ENCODE measurements around the gene POLR1E.

The POLR1E gene

DNA sequence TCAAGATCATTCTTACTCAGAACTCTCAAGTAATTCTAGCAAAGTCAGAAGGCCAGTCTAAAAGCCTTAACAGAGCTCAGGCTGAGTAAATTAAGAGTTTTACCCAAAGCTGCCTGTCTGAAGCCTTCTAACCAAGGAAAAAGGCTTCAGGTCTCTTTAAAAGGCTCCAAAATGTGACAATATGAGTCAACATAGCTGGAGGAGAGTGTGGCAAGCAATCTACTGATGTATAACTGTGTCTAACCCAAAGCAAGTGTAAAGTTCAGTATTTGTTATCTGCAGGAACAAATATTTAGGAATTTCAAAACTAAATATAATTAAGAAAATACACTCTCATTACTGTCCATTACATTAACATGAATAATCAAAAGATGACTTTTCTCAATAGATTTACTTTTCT, 31.5 kb upstream of the POLR1E start:
- TF ChIP-seq EZH2phosphoT487 (IDR thresholded peaks at IDR 0.05; ENCODE audit: borderline replicate concordance) = no peak
- TF ChIP-seq, protein P1, sequence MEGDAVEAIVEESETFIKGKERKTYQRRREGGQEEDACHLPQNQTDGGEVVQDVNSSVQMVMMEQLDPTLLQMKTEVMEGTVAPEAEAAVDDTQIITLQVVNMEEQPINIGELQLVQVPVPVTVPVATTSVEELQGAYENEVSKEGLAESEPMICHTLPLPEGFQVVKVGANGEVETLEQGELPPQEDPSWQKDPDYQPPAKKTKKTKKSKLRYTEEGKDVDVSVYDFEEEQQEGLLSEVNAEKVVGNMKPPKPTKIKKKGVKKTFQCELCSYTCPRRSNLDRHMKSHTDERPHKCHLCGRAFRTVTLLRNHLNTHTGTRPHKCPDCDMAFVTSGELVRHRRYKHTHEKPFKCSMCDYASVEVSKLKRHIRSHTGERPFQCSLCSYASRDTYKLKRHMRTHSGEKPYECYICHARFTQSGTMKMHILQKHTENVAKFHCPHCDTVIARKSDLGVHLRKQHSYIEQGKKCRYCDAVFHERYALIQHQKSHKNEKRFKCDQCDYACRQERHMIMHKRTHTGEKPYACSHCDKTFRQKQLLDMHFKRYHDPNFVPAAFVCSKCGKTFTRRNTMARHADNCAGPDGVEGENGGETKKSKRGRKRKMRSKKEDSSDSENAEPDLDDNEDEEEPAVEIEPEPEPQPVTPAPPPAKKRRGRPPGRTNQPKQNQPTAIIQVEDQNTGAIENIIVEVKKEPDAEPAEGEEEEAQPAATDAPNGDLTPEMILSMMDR (conservative IDR thresholded peaks at IDR 0.05; ENCODE audit: low read length) = no peak
- no peaks in the 10 kb centered on the region for H3K9me3 ChIP-seq (ENCODE audit: insufficient read depth, low read depth, low read length)
- no peak overlapping the region for H3K4me3 ChIP-seq (ENCODE audit: low read length, poor library complexity, severe bottlenecking)
- H3F3A ChIP-seq (ENCODE audit: low read depth) = no peaks in the 10 kb centered on the region
- H3K9me2 ChIP-seq (replicated peaks; ENCODE audit: low read depth, low read length) = no peaks in the 10 kb centered on the region
- no peak overlapping the region for H3K9ac ChIP-seq (ENCODE audit: low read depth, low read length, poor library complexity, severe bottlenecking)
- H3K36me3 ChIP-seq (ENCODE audit: insufficient read depth, low read length) = peaks cover 10% of the 10 kb centered on the region; the same call in 1 of the 2 replicates
- H3K4me2 ChIP-seq (ENCODE audit: low read depth, low read length, poor library complexity, severe bottlenecking) = peak overlapping the region; percentile 1
- peaks cover 93% of the 10 kb centered on the region for H3K79me2 ChIP-seq (ENCODE audit: insufficient read depth, low read length)
- H4K20me1 ChIP-seq (ENCODE audit: insufficient read depth, low read length, poor library complexity, severe bottlenecking) = peaks cover 49% of the 10 kb centered on the region
- peaks cover 5% of the 10 kb centered on the region for H3K4me1 ChIP-seq (ENCODE audit: insufficient read depth, low read length, poor library complexity, severe bottlenecking)
- no peaks in the 10 kb centered on the region for H3K27me3 ChIP-seq (ENCODE audit: insufficient read depth, low read length, poor library complexity, severe bottlenecking)
- no peak overlapping the region for H2AFZ ChIP-seq (ENCODE audit: low read length)

DNA sequence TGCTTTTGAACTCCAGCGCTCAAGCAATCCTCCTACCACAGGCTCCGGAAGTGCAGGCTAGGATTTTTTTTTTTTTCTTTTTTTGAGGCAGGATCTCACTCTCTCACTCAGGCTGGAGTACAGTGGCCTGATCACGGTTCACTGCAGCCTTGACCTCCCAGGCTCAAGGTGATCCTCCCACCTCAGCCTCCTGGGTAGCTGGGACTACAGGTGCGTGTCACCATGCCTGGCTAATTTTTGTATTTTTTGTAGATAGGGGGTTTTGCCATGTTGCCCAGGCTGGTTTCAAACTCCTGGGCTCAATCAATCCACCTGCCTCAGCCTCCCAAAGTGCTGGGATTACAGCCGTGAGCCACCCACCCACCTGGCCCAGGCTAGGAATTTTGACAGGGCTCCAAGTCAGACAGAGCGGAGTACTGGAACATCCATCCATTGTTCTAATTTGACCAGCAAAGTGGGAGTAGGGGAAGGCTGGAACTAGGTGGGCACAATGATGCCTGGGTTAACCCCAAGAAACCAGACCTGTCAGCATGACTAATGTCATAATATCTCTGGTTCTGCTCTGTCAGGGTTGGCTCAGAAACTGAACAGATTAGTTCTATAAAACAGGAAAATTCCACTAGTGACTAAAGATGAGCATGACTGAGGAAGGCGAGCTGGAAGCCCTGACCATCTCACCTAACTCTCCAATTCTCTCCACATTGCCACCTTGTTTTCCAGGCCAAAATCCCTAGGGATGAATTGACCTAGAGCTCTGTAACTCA, 29.7 kb upstream of the POLR1E start:
- H3K27me3 ChIP-seq (ENCODE audit: insufficient read depth, low read length, poor library complexity, severe bottlenecking) = no peaks in the 10 kb centered on the region
- no peaks in the 10 kb centered on the region for H3K36me3 ChIP-seq (ENCODE audit: insufficient read depth, low read length)
- H3K4me2 ChIP-seq (ENCODE audit: low read depth, low read length, poor library complexity, severe bottlenecking) = peak overlapping the region; percentile 7
- no peaks in the 10 kb centered on the region for H3K9me3 ChIP-seq (ENCODE audit: insufficient read depth, low read depth, low read length)
- H3K79me2 ChIP-seq (ENCODE audit: insufficient read depth, low read length) = peaks cover 95% of the 10 kb centered on the region
- no peak for TF ChIP-seq EZH2phosphoT487 (IDR thresholded peaks at IDR 0.05; ENCODE audit: borderline replicate concordance)
- TF ChIP-seq, protein P1 (conservative IDR thresholded peaks at IDR 0.05; ENCODE audit: low read length) = no peak
- peaks cover 11% of the 10 kb centered on the region for H3K4me1 ChIP-seq (ENCODE audit: insufficient read depth, low read length, poor library complexity, severe bottlenecking)
- H3F3A ChIP-seq (ENCODE audit: low read depth) = no peaks in the 10 kb centered on the region
- H3K4me3 ChIP-seq (ENCODE audit: low read length, poor library complexity, severe bottlenecking) = no peak overlapping the region
- H3K9ac ChIP-seq (ENCODE audit: low read depth, low read length, poor library complexity, severe bottlenecking) = no peak overlapping the region
- H4K20me1 ChIP-seq (ENCODE audit: insufficient read depth, low read length, poor library complexity, severe bottlenecking) = peaks cover 58% of the 10 kb centered on the region
- no peaks in the 10 kb centered on the region for H3K9me2 ChIP-seq (replicated peaks; ENCODE audit: low read depth, low read length)
- H2AFZ ChIP-seq (ENCODE audit: low read length) = no peak overlapping the region

DNA sequence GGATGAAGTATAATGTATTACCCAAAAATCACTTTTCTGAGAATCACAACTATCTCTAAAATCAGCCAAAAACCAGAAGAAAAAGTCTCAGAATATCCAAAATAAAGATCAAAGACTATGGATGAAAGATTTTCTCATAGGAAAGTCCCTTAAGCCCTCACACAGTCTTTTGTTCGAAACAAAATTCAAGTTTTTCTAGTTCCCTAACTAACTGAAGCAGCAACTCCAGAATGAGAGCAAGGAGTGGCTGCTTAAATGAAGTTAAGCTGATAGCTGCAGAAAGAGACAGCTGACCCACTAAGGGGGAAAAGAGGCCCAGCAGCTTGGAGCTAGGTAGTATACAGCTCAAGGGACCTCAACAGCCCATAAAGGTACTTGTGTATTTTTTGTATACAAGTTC, 28.9 kb upstream of the POLR1E start:
- peaks cover 65% of the 10 kb centered on the region for H4K20me1 ChIP-seq (ENCODE audit: insufficient read depth, low read length, poor library complexity, severe bottlenecking)
- H3F3A ChIP-seq (ENCODE audit: low read depth) = no peaks in the 10 kb centered on the region
- no peak overlapping the region for H3K4me3 ChIP-seq (ENCODE audit: low read length, poor library complexity, severe bottlenecking)
- H3K9ac ChIP-seq (ENCODE audit: low read depth, low read length, poor library complexity, severe bottlenecking) = no peak overlapping the region
- TF ChIP-seq, protein P1 (conservative IDR thresholded peaks at IDR 0.05; ENCODE audit: low read length) = no peak
- no peak for TF ChIP-seq EZH2phosphoT487 (IDR thresholded peaks at IDR 0.05; ENCODE audit: borderline replicate concordance)
- peaks cover 18% of the 10 kb centered on the region for H3K4me1 ChIP-seq (ENCODE audit: insufficient read depth, low read length, poor library complexity, severe bottlenecking)
- H3K36me3 ChIP-seq (ENCODE audit: insufficient read depth, low read length) = no peaks in the 10 kb centered on the region
- peaks cover 95% of the 10 kb centered on the region for H3K79me2 ChIP-seq (ENCODE audit: insufficient read depth, low read length)
- H3K4me2 ChIP-seq (ENCODE audit: low read depth, low read length, poor library complexity, severe bottlenecking) = peak overlapping the region; percentile 7
- H3K27me3 ChIP-seq (ENCODE audit: insufficient read depth, low read length, poor library complexity, severe bottlenecking) = no peaks in the 10 kb centered on the region
- H3K9me3 ChIP-seq (ENCODE audit: insufficient read depth, low read depth, low read length) = no peaks in the 10 kb centered on the region
- H3K9me2 ChIP-seq (replicated peaks; ENCODE audit: low read depth, low read length) = no peaks in the 10 kb centered on the region
- H2AFZ ChIP-seq (ENCODE audit: low read length) = no peak overlapping the region
